Heart left ventricle (tissue), 13 donors: Measurements from ENCODE around the gene PUDP.

ENCODE experiments used
- CTCF ChIP-seq, 12 donors: fragments of 200-600 bp; sonication (generic) in 4 of 12; IDR thresholded peaks; one replicate each; pipeline versions ENCODE4 v1.5.0 to v1.8.0; 2018 to 2022; ENCODE audit warnings: antibody characterized with exemption in 12 of 12, mild to moderate bottlenecking in 5 of 12
- POLR2A ChIP-seq, 2 donors: fragments of 450-650 bp; IDR thresholded peaks; one replicate each; pipeline ENCODE4 v1.6.1; 2017; ENCODE audit warnings: antibody characterized with exemption in 2 of 2, mild to moderate bottlenecking in 2 of 2, moderate library complexity in 2 of 2
- donor health status: ischemic (EF 13 %, LVEDD 7.1; RV severe dilation, severe dysfunction).
- donor health status: DM: no; HTN: yes; CAD: no.
- donor health status: DM: no; HTN: no; CAD: no.
- donor health status: ischemic (EF 25% LVEDD 6.9; RV normal size, moderate dysfunction).
- donor health status: ischemic (EF 25% LVEDD 5.7; RV mildly dilated, moderate dysfunction).
- donor health status: ischemic (EF 35%, LVEDD 5.7; RV mildly dilated, moderate dysfunction).
- donor health status: nonischemic (EF 11% LVEDD 7.7; RV severe dilation, severe dysfunction).
- donor health status: DM: yes; HTN: yes; CAD: no.
- donor health status: PGD.
- donor health status: ischemic (EF 29% LVEDD 5.4; RV normal size, mild dysfunction).
- donor health status: nonischemic (EF 23%, LVEDD 6.1; RV moderate dilation, normal function).

- TF ChIP-seq CTCF (IDR thresholded peaks at IDR 0.05) (no peak), POLR2A (IDR thresholded peaks at IDR 0.05) (no peak)
Observed at GRCh38 chrX:7062903-7063302, 85.0 kb downstream of the PUDP start.
